Naive B cell (primary cell): ENCODE measurements around the gene SGCD. TPM values are rescaled to one million over a fixed set of nuclear protein-coding genes. Genes with fewer than 3 reads are reported as not detected.
A peak's percentile ranks its signal among the peaks of the same experiment; 100 is the strongest.

Experiments
- ATAC-seq, 2 donors: fragments of 150-1000 bp; cut with Tn5 transposase; 2 replicates each; pipeline ENCODE4 v1.10.0; 2021; ENCODE audit warnings: low read depth in 2 of 2, mild to moderate bottlenecking in 2 of 2, moderate library complexity in 2 of 2
- DNase-seq: peaks from one replicate; pipeline ENCODE4 v3.0.0; 2022
- H3K27ac Mint-ChIP-seq, 6 donors: one replicate each; pipeline ENCODE4 v1.8.0; 2020 to 2022; ENCODE audit warnings: mild to moderate bottlenecking in 6 of 6, mixed read lengths in 6 of 6, moderate library complexity in 5 of 6, inconsistent platforms in 2 of 6
- H3K27me3 Mint-ChIP-seq, 3 donors: one replicate each; pipeline ENCODE4 v1.8.0; 2021 to 2022; ENCODE audit warnings: mixed read lengths in 3 of 3, mild to moderate bottlenecking in 1 of 3
- H3K36me3 Mint-ChIP-seq, 2 donors: one replicate each; pipeline ENCODE4 v1.8.0; 2020 to 2022; ENCODE audit warnings: mixed read lengths in 2 of 2, inconsistent platforms in 1 of 2, mild to moderate bottlenecking in 1 of 2
- H3K4me1 Mint-ChIP-seq, 3 donors: one replicate each; pipeline ENCODE4 v1.8.0; 2020 to 2022; ENCODE audit warnings: mixed read lengths in 3 of 3, inconsistent platforms in 1 of 3, mild to moderate bottlenecking in 1 of 3, moderate library complexity in 1 of 3
- H3K4me3 Mint-ChIP-seq, 8 donors: one replicate each; pipeline ENCODE4 v1.8.0; 2020 to 2022; ENCODE audit warnings: mild to moderate bottlenecking in 8 of 8, mixed read lengths in 8 of 8, moderate library complexity in 8 of 8, inconsistent platforms in 2 of 8
- H3K9me3 Mint-ChIP-seq, 7 donors: one replicate each; pipeline ENCODE4 v1.8.0; 2020 to 2022; ENCODE audit warnings: mixed read lengths in 7 of 7, mild to moderate bottlenecking in 5 of 7, inconsistent platforms in 2 of 7, moderate library complexity in 1 of 7
- polyA plus RNA-seq, 6 donors: library from polyadenylated mRNA; unstranded; fragments of 300-500 nt; fragmentation: Illumina TruSeq; gene quantifications; one replicate each; pipeline ENCODE4 v1.2.3, GENCODE V29; 2021; ENCODE audit warnings: low read depth in 6 of 6

The SGCD gene
- polyA plus RNA-seq, 6 donors from 2014 or later = not detected

DNA sequence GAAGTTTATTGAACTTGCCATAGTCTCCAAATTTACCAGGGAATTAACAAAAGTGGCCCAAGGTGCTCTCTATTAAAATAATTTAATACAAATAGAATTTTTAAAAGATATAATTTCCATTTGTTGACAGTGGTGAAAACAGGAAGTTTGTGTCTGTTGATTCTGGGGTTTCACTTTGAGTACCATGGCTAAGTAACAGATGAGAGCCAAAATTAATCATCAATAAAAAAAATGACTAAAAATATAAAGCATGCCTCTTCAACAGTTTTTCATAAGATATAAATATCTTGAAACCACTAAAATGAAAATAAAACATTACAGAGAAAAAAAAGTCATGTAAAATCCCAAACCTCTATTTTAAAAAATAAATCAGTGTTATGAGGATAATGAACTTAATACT is 49.8 kb downstream of the SGCD start:
- H3K4me3 Mint-ChIP-seq = no peak overlapping the region
- H3K27me3 Mint-ChIP-seq = peaks cover 0 to 6% (median 0%) of the 10 kb centered on the region in 3 donors
- H3K36me3 Mint-ChIP-seq = no peaks in the 10 kb centered on the region
- no peak for DNase-seq
- no peak for ATAC-seq
- H3K4me1 Mint-ChIP-seq = no peaks in the 10 kb centered on the region
- H3K27ac Mint-ChIP-seq = no peak overlapping the region
- no peaks in the 10 kb centered on the region for H3K9me3 Mint-ChIP-seq

DNA sequence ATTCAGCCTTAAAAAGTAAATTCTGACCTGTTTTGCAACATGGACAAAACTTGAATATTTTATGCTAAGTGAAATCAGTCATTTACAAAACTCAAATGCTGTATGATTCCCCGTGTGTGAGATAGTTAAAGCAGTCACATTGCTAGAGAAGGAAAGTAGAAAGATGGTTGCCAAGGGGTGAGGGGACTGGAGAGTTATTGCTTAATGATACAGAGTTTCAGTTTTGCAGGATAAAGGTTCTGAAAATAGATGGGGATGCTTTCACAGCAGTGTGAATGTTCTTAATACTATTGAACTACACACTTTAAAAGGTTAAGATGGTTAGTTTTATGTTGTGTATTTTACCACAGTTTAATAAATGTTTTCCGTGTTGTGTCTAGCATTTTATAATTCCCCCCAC is 51.2 kb downstream of the SGCD start:
- Mint-ChIP-seq H3K4me1 (no peaks in the 10 kb centered on the region), H3K27me3 (peaks cover 0 to 6% (median 0%) of the 10 kb centered on the region in 3 donors), H3K9me3 (no peaks in the 10 kb centered on the region), H3K36me3 (no peaks in the 10 kb centered on the region), H3K4me3 (no peak overlapping the region), H3K27ac (no peak overlapping the region)
- DNase-seq (no peak), ATAC-seq (no peak)

DNA sequence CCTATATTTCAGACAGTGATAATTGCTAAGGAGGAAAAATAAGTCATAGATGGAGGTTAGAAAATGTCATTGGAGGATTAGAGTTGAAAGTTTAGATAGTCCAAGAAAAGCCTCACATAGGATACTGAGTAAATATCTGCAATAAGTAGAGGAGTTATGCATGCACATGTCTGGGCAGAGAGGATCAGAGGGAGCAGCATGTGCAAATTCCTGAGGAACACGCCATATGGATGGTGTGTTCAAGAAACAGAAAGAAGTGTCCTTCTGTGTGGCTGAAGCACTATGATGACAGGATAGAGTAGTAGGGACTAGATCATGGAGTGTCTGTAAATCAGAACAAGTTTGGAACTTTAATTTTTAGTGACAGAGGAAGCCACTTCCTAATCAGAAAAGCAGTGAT is 52.2 kb downstream of the SGCD start:
- Mint-ChIP-seq H3K4me3 (no peak overlapping the region), H3K36me3 (no peaks in the 10 kb centered on the region), H3K9me3 (no peaks in the 10 kb centered on the region), H3K4me1 (no peaks in the 10 kb centered on the region), H3K27me3 (peaks cover 0 to 6% (median 0%) of the 10 kb centered on the region in 3 donors), H3K27ac (peak overlapping the region in 1 of 6 donors; percentile 29)
- ATAC-seq (no peak), DNase-seq (no peak)

DNA sequence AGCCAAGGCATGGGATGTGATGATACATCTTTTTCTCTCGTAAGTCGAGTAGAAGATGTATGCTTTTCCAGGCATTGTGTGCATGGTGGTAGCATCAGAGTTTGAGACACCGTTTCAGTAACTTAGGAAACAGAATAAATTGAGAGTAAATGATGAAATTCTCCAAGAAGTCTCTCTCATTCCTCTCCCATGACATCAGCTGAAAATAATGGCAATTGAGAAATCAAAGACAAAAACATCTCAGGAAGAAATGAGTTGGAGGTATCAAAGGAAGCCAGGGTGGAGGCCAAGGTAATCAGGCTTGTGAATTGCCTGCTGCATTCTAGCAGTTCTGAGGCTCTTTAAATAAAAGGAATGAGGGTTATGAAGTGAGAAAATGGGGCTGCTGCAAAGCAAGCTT is 53.9 kb downstream of the SGCD start:
- Mint-ChIP-seq H3K27me3 (peaks cover 0 to 10% (median 0%) of the 10 kb centered on the region in 3 donors), H3K4me1 (no peaks in the 10 kb centered on the region), H3K9me3 (no peaks in the 10 kb centered on the region), H3K36me3 (no peaks in the 10 kb centered on the region), H3K27ac (no peak overlapping the region), H3K4me3 (no peak overlapping the region)
- ATAC-seq (no peak), DNase-seq (no peak)

DNA sequence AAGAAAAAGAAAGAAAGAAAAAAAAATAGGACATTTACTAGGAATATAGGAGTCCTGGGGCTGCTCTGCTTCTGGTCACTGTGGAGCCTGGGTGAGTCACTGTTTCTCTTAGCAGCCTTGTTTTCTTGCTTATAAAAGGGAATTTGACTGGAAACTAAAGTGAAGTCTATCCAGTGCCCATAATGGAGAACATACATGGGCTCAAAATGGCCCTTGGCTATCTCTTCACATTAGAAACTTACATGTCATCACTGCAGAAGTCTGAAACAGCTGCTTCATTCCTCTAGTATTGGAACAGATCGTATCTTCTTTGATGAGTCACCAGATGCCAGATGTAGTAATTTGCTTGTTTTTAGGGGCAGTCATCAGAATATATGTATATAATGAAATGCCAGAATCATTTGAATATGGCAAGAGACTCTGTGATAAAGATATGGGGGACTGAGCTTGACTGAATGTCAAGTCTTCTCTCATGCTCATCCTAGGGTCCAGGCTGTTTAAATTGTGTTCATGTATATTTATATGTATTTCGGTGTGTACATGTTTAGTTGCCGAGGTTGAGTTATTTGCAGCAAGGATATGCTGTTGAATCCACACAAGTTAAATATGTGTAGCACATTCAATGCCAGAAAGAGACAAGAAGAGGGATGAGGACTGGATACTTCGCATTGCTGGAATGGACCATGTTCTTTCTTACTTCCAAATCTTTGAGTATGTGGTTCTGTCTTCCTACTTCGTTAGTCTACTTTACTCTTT is 56.7 kb downstream of the SGCD start:
- Mint-ChIP-seq H3K9me3 (no peaks in the 10 kb centered on the region), H3K4me1 (no peaks in the 10 kb centered on the region), H3K4me3 (no peak overlapping the region), H3K27me3 (peaks cover 0 to 18% (median 0%) of the 10 kb centered on the region in 3 donors), H3K36me3 (no peaks in the 10 kb centered on the region), H3K27ac (no peak overlapping the region)
- ATAC-seq = no peak
- DNase-seq = no peak

DNA sequence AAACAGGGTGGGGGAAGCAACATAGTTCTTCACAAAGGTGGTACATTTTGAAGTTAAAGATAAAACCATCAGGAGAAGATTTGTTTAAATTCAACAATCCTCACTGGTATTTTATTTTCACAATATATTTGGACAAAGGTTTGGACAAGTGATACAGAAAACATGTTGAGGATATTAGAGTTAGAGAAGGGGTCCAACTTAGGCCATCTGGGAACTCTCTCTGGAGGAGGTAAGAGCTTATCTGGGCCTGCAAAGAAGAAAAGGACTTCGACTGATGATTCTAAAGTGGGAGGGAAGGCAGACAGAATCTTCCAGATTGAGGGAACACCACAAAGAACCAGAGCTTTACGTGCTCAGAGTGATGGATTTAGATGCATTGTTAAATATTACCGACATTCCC is 58.5 kb downstream of the SGCD start:
- no peak for DNase-seq
- no peak for ATAC-seq
- H3K9me3 Mint-ChIP-seq = no peaks in the 10 kb centered on the region
- H3K4me1 Mint-ChIP-seq = no peaks in the 10 kb centered on the region
- no peaks in the 10 kb centered on the region for H3K36me3 Mint-ChIP-seq
- peaks cover 0 to 12% (median 0%) of the 10 kb centered on the region in 3 donors for H3K27me3 Mint-ChIP-seq
- no peak overlapping the region for H3K27ac Mint-ChIP-seq
- no peak overlapping the region for H3K4me3 Mint-ChIP-seq

DNA sequence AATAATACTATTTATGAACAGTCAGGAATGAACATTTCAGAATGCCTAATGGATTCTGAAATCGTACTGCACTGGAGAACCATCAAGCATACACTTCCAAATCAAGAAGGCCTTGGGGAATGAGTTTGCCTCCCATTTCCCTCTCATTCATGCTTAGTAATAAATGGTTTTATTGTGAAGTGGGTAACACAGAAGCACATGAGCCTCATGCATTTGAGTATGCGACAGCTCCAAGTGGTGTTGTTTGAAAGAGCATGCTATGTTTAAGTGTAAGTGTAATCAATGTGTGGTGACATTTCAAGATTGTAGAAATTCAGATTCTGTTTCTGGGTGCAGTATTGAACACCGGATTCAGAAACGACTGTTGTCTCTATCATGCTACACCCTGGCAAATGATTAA is 60.0 kb downstream of the SGCD start:
- H3K4me1 Mint-ChIP-seq = no peaks in the 10 kb centered on the region
- ATAC-seq = no peak
- no peak overlapping the region for H3K27ac Mint-ChIP-seq
- H3K9me3 Mint-ChIP-seq = no peaks in the 10 kb centered on the region
- H3K4me3 Mint-ChIP-seq = no peak overlapping the region
- H3K36me3 Mint-ChIP-seq = no peaks in the 10 kb centered on the region
- peaks cover 0 to 12% (median 0%) of the 10 kb centered on the region in 3 donors for H3K27me3 Mint-ChIP-seq
- DNase-seq = no peak

DNA sequence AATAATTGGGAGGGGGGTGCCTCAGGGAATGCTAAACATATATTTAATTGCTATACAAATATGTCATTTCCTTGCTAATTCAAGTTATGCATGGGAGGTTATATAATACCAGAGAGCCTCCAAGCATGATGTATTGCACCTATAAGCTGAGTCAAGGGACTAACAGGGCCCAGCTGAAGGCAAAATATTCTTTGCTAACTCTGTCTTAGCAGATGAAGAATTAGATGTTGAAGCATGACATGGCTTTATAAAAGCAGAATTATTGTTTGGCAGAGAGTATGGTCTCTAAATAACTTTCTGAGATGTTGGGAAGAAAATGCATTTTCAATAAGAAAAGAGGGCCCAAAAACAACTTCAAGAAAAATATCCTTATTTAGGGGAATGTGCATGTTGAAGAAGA is 60.4 kb downstream of the SGCD start:
- Mint-ChIP-seq H3K9me3 (no peaks in the 10 kb centered on the region), H3K27ac (no peak overlapping the region), H3K36me3 (no peaks in the 10 kb centered on the region), H3K27me3 (peaks cover 0 to 12% (median 0%) of the 10 kb centered on the region in 3 donors), H3K4me1 (no peaks in the 10 kb centered on the region), H3K4me3 (no peak overlapping the region)
- ATAC-seq (no peak), DNase-seq (no peak)

DNA sequence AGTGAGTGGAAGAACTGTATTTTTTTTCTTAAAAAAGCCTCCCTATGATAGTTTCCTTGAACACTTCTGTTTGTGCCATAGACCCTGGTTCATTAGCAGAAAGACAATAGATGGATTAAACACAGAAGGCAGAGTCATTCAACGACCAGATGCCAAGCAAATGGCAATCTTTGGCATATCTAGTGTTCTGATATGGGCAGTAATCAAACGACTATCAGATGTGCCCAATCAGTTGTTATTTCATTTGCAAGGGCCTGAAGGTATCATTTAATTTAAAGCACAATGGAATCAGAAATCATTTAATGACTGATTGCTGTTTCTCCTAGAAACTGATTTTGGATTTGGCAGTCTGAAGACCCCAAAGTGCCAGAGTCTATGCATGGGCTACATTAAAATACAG is 61.3 kb downstream of the SGCD start:
- no peaks in the 10 kb centered on the region for H3K9me3 Mint-ChIP-seq
- H3K27ac Mint-ChIP-seq = no peak overlapping the region
- no peak for DNase-seq
- H3K36me3 Mint-ChIP-seq = no peaks in the 10 kb centered on the region
- no peak overlapping the region for H3K4me3 Mint-ChIP-seq
- no peak for ATAC-seq
- peaks cover 0 to 12% (median 0%) of the 10 kb centered on the region in 3 donors for H3K27me3 Mint-ChIP-seq
- no peaks in the 10 kb centered on the region for H3K4me1 Mint-ChIP-seq

DNA sequence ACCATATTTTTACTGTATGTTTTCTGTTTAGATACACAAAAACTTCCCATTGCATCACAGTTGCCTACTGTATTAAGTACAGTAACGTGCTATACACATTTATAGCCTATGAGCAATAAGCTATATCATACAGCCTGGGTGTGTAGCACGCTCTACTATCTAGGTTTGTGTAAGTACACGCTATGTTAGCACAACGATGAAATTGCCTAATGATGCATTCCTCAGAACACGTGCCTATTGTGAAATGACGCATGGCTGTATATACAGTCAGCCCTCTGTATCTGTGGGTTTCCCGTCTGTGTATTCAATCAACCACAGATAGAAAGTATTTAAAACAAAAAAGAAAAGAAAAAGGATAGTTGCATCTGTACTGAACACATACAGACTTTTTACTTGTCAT is 64.2 kb downstream of the SGCD start:
- H3K27ac Mint-ChIP-seq = no peak overlapping the region
- H3K27me3 Mint-ChIP-seq = peaks cover 0 to 6% (median 5%) of the 10 kb centered on the region in 3 donors
- DNase-seq (no peak), ATAC-seq (no peak)
- peaks cover 0 to 5% (median 0%) of the 10 kb centered on the region in 7 donors for H3K9me3 Mint-ChIP-seq
- H3K36me3 Mint-ChIP-seq = no peaks in the 10 kb centered on the region
- H3K4me1 Mint-ChIP-seq = no peaks in the 10 kb centered on the region
- no peak overlapping the region for H3K4me3 Mint-ChIP-seq

DNA sequence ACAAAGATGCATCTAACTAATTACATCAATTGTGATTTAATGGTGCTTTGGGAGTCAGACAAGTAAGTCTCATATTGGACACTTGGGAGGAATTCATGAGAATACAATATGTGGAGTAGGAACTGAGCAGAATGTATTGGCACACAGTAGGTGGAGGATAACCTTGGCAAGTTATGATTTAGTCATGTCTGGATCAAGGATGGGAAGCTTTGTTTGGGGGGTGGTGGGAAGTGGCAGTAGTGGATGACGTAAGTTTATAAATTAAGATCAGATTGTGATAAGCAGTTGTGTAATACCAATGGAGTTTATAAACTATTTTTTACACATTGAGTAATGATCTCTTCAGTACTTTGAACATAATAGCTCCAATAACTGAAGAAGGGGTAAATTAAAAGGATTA is 67.0 kb downstream of the SGCD start:
- H3K4me3 Mint-ChIP-seq = no peak overlapping the region

DNA sequence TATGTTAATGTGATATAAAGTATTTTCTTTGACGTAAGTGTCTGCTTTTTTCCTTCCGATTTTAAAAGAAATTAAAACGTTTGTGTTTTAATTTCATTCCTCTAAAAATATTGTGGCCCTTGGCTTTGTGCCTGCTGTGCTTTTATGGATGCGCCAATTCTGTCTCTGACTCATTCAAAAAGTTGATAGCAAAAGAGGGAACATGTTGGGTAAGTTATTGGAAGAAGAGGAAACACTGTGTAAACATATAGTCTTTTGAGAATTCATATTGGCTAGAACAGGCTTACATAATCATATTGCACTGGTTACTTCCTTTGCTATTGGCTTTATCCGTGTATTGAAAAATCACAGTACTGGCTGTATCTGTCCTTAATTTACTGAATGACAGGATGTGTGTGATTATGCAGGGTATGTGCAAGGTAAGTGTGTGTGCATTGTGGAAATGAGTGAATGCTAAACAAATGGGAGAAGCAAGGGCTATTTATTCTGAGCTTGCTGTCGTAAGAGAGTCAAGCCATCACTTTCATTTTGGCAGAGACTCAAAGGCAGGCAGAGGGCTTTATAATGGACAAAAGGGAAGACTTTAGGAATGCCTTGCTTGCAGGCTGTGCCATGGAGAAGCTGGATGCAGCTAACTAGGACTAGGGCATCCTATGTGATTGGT is 67.8 kb downstream of the SGCD start:
- Mint-ChIP-seq H3K27ac (no peak overlapping the region), H3K27me3 (peaks cover 0 to 6% (median 0%) of the 10 kb centered on the region in 3 donors), H3K36me3 (no peaks in the 10 kb centered on the region), H3K4me3 (no peak overlapping the region), H3K9me3 (peaks cover 0 to 5% (median 0%) of the 10 kb centered on the region in 7 donors), H3K4me1 (no peaks in the 10 kb centered on the region)
- DNase-seq = no peak
- no peak for ATAC-seq

More for the DNA sequence above, 67.0 kb downstream of the SGCD start:
- Mint-ChIP-seq H3K27me3 (peaks cover 0 to 6% (median 0%) of the 10 kb centered on the region in 3 donors), H3K36me3 (no peaks in the 10 kb centered on the region), H3K27ac (no peak overlapping the region), H3K9me3 (peaks cover 0 to 5% (median 0%) of the 10 kb centered on the region in 7 donors), H3K4me1 (no peaks in the 10 kb centered on the region)
- DNase-seq (no peak), ATAC-seq (no peak)

DNA sequence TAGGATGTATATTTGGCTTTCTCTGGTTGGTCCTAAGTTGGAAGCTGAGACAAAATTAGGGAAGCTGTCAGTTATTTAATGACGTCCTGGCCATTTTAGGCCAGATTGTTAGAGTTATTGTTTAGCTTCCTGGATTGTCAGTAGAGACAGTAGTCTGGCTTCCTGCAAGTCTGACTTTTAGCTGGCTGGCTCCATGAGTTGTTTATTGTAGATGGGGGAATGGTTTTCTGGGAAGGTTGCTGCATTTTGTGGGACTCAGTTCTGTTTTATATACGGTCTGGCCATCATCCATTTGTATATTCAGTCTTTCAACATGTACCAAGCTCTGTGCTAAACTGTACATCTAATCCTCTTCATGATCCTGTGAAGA is 68.3 kb downstream of the SGCD start:
- H3K9me3 Mint-ChIP-seq = peaks cover 0 to 5% (median 0%) of the 10 kb centered on the region in 7 donors
- no peaks in the 10 kb centered on the region for H3K4me1 Mint-ChIP-seq
- H3K27me3 Mint-ChIP-seq = peaks cover 0 to 6% (median 0%) of the 10 kb centered on the region in 3 donors
- no peak for DNase-seq
- H3K36me3 Mint-ChIP-seq = no peaks in the 10 kb centered on the region
- H3K4me3 Mint-ChIP-seq = no peak overlapping the region
- H3K27ac Mint-ChIP-seq = no peak overlapping the region
- no peak for ATAC-seq
